Ureter (tissue), 1 donor: ENCODE measurements around the gene NUP58. TPM values are rescaled to one million over a fixed set of nuclear protein-coding genes. Genes with fewer than 3 reads are reported as not detected.

Experiments
- DNase-seq: peaks from one replicate; pipeline ENCODE4 v3.0.0-alpha.2; 2020; ENCODE audit warnings: low spot score
- total RNA-seq: library from RNA; stranded (reverse); gene quantifications from one replicate; pipeline ENCODE4 v1.2.4, GENCODE V29; 2023
- donor health status: DM: yes; HTN: yes; CAD: no.

Gene NUP58
- total RNA-seq, 1 donor from 2014 or later, result 48.8 TPM

- no peak for DNase-seq
Measured at GRCh38 chr13:25377244-25377962, 76.0 kb downstream of the NUP58 start.

DNA sequence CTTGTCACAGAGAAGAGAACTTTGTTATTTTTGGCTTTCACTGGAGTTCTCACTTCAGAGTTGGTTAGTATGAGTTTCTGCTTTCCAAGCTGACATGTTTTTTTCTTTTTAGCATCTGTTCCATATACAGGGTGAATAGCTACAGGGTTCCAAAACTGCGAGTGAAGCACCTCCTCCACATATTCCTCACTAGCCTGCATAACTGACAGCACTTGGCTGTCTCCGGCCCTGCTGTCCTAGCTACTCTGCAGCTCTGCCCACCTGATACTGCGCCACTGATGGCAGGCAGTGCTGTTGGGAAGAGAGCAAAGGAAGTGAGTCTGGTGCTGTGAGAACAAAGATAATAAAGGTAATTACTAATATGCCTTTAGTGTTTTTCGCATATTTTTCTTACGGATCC, 77.1 kb downstream of the NUP58 start:
- DNase-seq, result no peak

DNA sequence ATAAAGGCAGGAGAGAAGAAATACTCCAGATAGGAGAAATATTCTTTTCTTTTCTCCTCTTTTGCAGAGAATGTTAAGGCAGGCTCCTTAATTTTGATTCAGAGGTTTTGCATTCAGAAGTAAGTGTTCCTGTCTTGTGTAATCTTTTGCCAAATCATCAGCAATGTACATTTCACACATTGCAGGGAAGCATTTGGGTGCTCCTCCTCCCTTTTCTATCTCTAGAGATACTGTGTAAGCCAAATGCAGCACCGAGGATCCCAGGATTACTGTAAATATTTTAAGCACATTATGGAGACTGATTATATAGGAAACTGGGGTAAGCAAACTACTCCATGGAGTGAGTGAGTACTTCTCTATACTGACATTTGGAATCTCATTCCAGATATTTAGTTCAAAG, 77.6 kb downstream of the NUP58 start:
- no peak for DNase-seq

DNA sequence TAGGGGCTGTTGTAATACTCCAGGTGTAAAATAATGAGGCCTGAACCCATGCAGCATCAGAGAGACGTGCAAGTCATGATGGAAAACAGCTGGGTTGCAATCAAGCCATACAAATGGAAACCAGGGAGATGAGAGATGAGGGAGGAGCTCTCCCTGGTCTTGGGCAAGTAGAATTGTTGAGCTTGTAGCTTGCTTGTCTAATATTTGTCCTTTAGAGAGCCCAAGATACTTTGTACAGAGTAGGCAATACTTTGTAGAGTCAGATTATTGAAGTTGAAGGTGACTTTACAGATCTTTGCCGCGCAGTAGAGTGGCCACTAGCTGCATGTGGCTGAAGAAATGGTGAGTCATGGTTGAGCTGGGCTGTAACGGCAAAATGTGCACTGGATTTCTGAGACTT, 78.7 kb downstream of the NUP58 start:
- DNase-seq, result no peak

DNA sequence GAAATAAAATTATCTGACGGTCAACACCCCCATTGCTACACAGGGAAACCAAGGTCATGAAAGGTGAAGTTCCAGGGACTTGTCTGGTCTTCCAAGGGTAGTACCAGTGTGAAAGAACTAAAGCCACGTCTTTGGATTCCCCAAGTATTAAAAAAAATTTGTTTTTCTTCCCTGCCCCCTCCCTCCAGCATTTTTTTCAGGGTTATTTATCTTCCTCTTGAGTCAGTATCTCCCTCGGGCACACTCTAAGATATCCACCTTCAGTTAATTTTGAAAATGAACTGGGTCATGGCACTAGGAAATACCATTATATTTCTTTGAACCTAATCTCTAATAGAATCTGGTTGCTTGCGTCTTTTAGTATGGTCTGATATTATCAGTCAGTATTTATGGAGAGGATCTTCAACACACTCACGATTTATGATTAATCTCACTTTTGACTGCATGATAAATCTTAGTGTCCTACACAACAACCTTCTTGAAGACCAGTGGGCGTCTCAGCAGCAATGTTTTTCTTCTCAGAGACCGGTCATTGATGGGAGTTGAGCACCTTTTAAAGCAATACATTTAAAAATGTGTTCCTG, 79.4 kb downstream of the NUP58 start:
- DNase-seq, result no peak

GRCh38 chr13:25384758-25385410, 83.5 kb downstream of the NUP58 start:
- DNase-seq, result no peak

GRCh38 chr13:25391932-25392331, 90.5 kb downstream of the NUP58 start:
- no peak for DNase-seq

Other genes starting within 250 kb of the NUP58 start
- 0.29 TPM for gene PABPC3, start 205.5 kb upstream of the NUP58 start, total RNA-seq
- gene AMER2, start 129.3 kb upstream of the NUP58 start, total RNA-seq, result not detected
- 18.4 TPM for gene MTMR6, start 14.1 kb upstream of the NUP58 start, total RNA-seq
- gene ATP8A2, start 70.3 kb downstream of the NUP58 start, total RNA-seq, result 0.13 TPM